T-cell (primary cell): Measurements from ENCODE around the gene MTHFS. TPM values are rescaled to one million over a fixed set of nuclear protein-coding genes. Genes with fewer than 3 reads are reported as not detected.

Experiments
- ATAC-seq, 4 experiments: fragments of 200-7000 bp in 3 of 4; fragments of 150-1000 bp in 1 of 4; cut with Tn5 transposase; replicated peaks in 1 of 4; 1 replicate in 3 of 4; 2 replicates in 1 of 4; pipeline ENCODE4 v1.10.0; 2021; ENCODE audit warnings: moderate library complexity in 3 of 4, mild to moderate bottlenecking in 2 of 4, moderate number of reproducible peaks in 1 of 4
- CTCF ChIA-PET, 2 donors: fragments of 300-600 bp; sonication (Branson Sonifier 250); formaldehyde crosslinking; loops; one replicate each; lab custom pipeline; 2022; ENCODE audit warnings: antibody characterized with exemption in 2 of 2; lab: Charles Lee
- POLR2A ChIA-PET, 2 donors: fragments of 300-600 bp; sonication (Branson Sonifier 250); formaldehyde crosslinking; loops; one replicate each; lab custom pipeline; 2022; ENCODE audit warnings: antibody characterized with exemption in 2 of 2; lab: Charles Lee
- DNase-seq, 35 experiments: peaks; one replicate each; pipeline versions ENCODE4 v3.0.0 to v3.0.0-alpha.2; 2013 to 2023
- H3K27ac ChIP-seq: one replicate; pipeline ENCODE4 v1.5.1; 2013; ENCODE audit warnings: low read length
- H3K27me3 ChIP-seq, 2 experiments: replicated peaks in 1 of 2; 1 replicate in 1 of 2; 2 replicates in 1 of 2; pipeline versions ENCODE4 v1.6.1 to v1.7.0; 2013; ENCODE audit warnings: low read length in 1 of 2, mixed read lengths in 1 of 2; ENCODE audit not compliant: control insufficient read depth in 2 of 2, insufficient read depth in 2 of 2; ENCODE audit errors: extremely low read depth in 1 of 2
- H3K36me3 ChIP-seq, 2 donors: 1 replicate in 1 of 2; 2 replicates in 1 of 2; pipeline versions ENCODE4 v1.6.1 to v1.7.0; 2013; ENCODE audit warnings: low read length in 1 of 2; ENCODE audit not compliant: control insufficient read depth in 2 of 2, insufficient read depth in 1 of 2; ENCODE audit errors: extremely low read depth in 1 of 2
- H3K4me1 ChIP-seq, 2 experiments: 1 replicate in 1 of 2; 2 replicates in 1 of 2; pipeline versions ENCODE4 v1.6.1 to v1.7.0; 2013; ENCODE audit warnings: low read length in 2 of 2, mixed read lengths in 1 of 2; ENCODE audit not compliant: insufficient read depth in 2 of 2, control insufficient read depth in 1 of 2; ENCODE audit errors: extremely low read depth in 1 of 2
- H3K4me3 ChIP-seq, 2 donors: 1 replicate in 1 of 2; 2 replicates in 1 of 2; pipeline versions ENCODE4 v1.5.1 to v1.7.0; 2013; ENCODE audit warnings: mild to moderate bottlenecking in 2 of 2, low read length in 1 of 2, moderate library complexity in 1 of 2; ENCODE audit not compliant: control insufficient read depth in 1 of 2; ENCODE audit errors: extremely low read depth in 1 of 2
- H3K9me3 ChIP-seq: 2 replicates; pipeline ENCODE4 v1.7.0; 2013
- H3K27ac Mint-ChIP-seq, 2 donors: one replicate each; pipeline ENCODE4 v1.8.0; 2020 to 2021; ENCODE audit warnings: mild to moderate bottlenecking in 2 of 2, mixed read lengths in 2 of 2
- H3K27me3 Mint-ChIP-seq, 2 donors: one replicate each; pipeline ENCODE4 v1.8.0; 2021 to 2022; ENCODE audit warnings: mixed read lengths in 2 of 2
- H3K36me3 Mint-ChIP-seq: one replicate; pipeline ENCODE4 v1.8.0; 2021; ENCODE audit warnings: mixed read lengths
- H3K4me1 Mint-ChIP-seq, 3 donors: one replicate each; pipeline ENCODE4 v1.8.0; 2020 to 2022; ENCODE audit warnings: mixed read lengths in 3 of 3, mild to moderate bottlenecking in 1 of 3
- H3K4me3 Mint-ChIP-seq, 3 donors: one replicate each; pipeline ENCODE4 v1.8.0; 2020 to 2022; ENCODE audit warnings: mild to moderate bottlenecking in 3 of 3, mixed read lengths in 3 of 3, moderate library complexity in 3 of 3
- H3K9me3 Mint-ChIP-seq, 3 donors: one replicate each; pipeline ENCODE4 v1.8.0; 2020 to 2022; ENCODE audit warnings: mixed read lengths in 3 of 3
- WGBS: methylation state at CpG from one replicate; pipeline ENCODE4 v1.1.5; 2013; ENCODE audit warnings: missing lambda C conversion rate; ENCODE audit not compliant: insufficient coverage; 5-methylcytosine and 5-hydroxymethylcytosine counted together
- total RNA-seq, 35 experiments: library from RNA in 6 of 35; stranded (reverse) in 6 of 35; fragments of 120-200 nt in 1 of 35; gene quantifications; one replicate each; pipeline versions ENCODE4 v1.2.1 to v1.2.4 and lab custom pipeline; 2013 to 2026

The MTHFS gene
- total RNA-seq, 5 donors from 2014 or later (not counting 1 experiment from before 2014, with no cell fraction given): 13.2 to 31.6 (median 27.3) TPM

- no peaks in the 10 kb centered on the region for H3K27me3 Mint-ChIP-seq
- Histone ChIP-seq H3K27me3 (no peaks in the 10 kb centered on the region), H3K4me1 (peaks cover 4 to 24% of the 10 kb centered on the region in 2 experiments), H3K36me3 (peaks cover 0 to 18% of the 10 kb centered on the region in 2 donors), H3K4me3 (peak overlapping the region; percentile 86 to 96), H3K9me3 (no peaks in the 10 kb centered on the region), H3K27ac (peak overlapping the region; percentile 91)
- H3K27ac Mint-ChIP-seq: peak overlapping the region; percentile 68 to 69
- peaks cover 21% of the 10 kb centered on the region for H3K36me3 Mint-ChIP-seq
- 92% methylated on average over 17 of the region's 24 CpGs for WGBS
- ATAC-seq (no peak), DNase-seq (peak in 1 of 35 experiments; percentile 14)
- H3K9me3 Mint-ChIP-seq: peaks cover 4 to 6% (median 5%) of the 10 kb centered on the region in 3 donors
- H3K4me1 Mint-ChIP-seq: peaks cover 16 to 25% (median 22%) of the 10 kb centered on the region in 3 donors
- POLR2A ChIA-PET: no interaction called here
- CTCF ChIA-PET: no interaction called here
- peak overlapping the region; percentile 47 to 98 (median 92) for H3K4me3 Mint-ChIP-seq
These were observed 27.6 kb upstream of the MTHFS start for GRCh38 chr15:79924379-79924778.

- CTCF ChIA-PET: interaction anchor here in 1 of 2 donors (0.6 to 2.2 kb wide), 10 partner anchors 26 to 543 kb away, joined by 3 to 11 read pairs (median 4); partner anchors contain the start of gene BCL2A1
- ATAC-seq (peak; percentile 92 to 96 (median 94)), DNase-seq (peak; percentile 92 to 100 (median 97))
- Mint-ChIP-seq H3K9me3 (peaks cover 7 to 10% (median 9%) of the 10 kb centered on the region in 3 donors), H3K4me3 (peak overlapping the region; percentile 91 to 98 (median 92)), H3K27ac (peak overlapping the region; percentile 96 to 97), H3K4me1 (peaks cover 16 to 27% (median 22%) of the 10 kb centered on the region in 3 donors), H3K27me3 (no peaks in the 10 kb centered on the region), H3K36me3 (peaks cover 27% of the 10 kb centered on the region)
- H3K4me3 ChIP-seq: peak overlapping the region; percentile 86 to 96
- H3K27ac ChIP-seq: peak overlapping the region; percentile 97
- POLR2A ChIA-PET: interaction anchor here (0.5 to 2.6 kb wide), 10 partner anchors 8 to 1372 kb away, joined by 3 to 19 read pairs (median 4); partner anchors contain the start of genes BCL2A1 (in 1 of the 2) and MTHFS (in 1 of the 2)
- peaks cover 4 to 24% of the 10 kb centered on the region in 2 experiments for H3K4me1 ChIP-seq
- WGBS: 0% methylated on average over 45 of the region's 68 CpGs
- peaks cover 0 to 21% of the 10 kb centered on the region in 2 donors for H3K36me3 ChIP-seq
- H3K27me3 ChIP-seq: no peaks in the 10 kb centered on the region
- H3K9me3 ChIP-seq: no peaks in the 10 kb centered on the region
These were observed 26.8 kb upstream of the MTHFS start for GRCh38 chr15:79923515-79924169.

- peak; percentile 44 to 50 (median 48) for ATAC-seq
- DNase-seq: peak in 34 of 35 experiments; percentile 38 to 83 (median 63)
- Mint-ChIP-seq H3K27me3 (no peaks in the 10 kb centered on the region), H3K9me3 (peaks cover 7 to 10% (median 9%) of the 10 kb centered on the region in 3 donors), H3K4me3 (peak overlapping the region; percentile 91 to 98 (median 92)), H3K4me1 (peaks cover 16 to 27% (median 22%) of the 10 kb centered on the region in 3 donors), H3K36me3 (peaks cover 29% of the 10 kb centered on the region), H3K27ac (peak overlapping the region; percentile 96 to 97)
- peaks cover 4 to 24% of the 10 kb centered on the region in 2 experiments for H3K4me1 ChIP-seq
- H3K4me3 ChIP-seq: peak overlapping the region; percentile 80 to 96
- H3K27ac ChIP-seq: peak overlapping the region; percentile 97
- H3K27me3 ChIP-seq: no peaks in the 10 kb centered on the region
- H3K36me3 ChIP-seq: peaks cover 4 to 21% of the 10 kb centered on the region in 2 donors
- under 1% methylated on average over 40 of the region's 51 CpGs for WGBS
- POLR2A ChIA-PET: interaction anchor here (0.5 to 2.6 kb wide), 14 partner anchors 8 to 1888 kb away, joined by 3 to 19 read pairs (median 4); partner anchors contain the start of genes BCL2A1 (in 1 of the 2) and MTHFS (in 1 of the 2)
- CTCF ChIA-PET: interaction anchor here (0.7 to 2.2 kb wide), 10 partner anchors 25 to 135 kb away, joined by 3 to 11 read pairs (median 4); partner anchors contain the start of gene BCL2A1 (in 1 of the 2)
- no peaks in the 10 kb centered on the region for H3K9me3 ChIP-seq
These were observed 26.3 kb upstream of the MTHFS start for GRCh38 chr15:79923079-79923514.

- Histone ChIP-seq H3K27me3 (no peaks in the 10 kb centered on the region), H3K9me3 (no peaks in the 10 kb centered on the region), H3K4me3 (peak overlapping the region; percentile 80 to 96), H3K27ac (peak overlapping the region; percentile 97), H3K4me1 (peaks cover 4 to 24% of the 10 kb centered on the region in 2 experiments), H3K36me3 (peaks cover 5 to 21% of the 10 kb centered on the region in 2 donors)
- ChIA-PET CTCF (interaction anchor here (1.2 to 2.2 kb wide), 8 partner anchors 25 to 136 kb away, joined by 3 to 9 read pairs (median 4); partner anchors contain the start of gene BCL2A1 (in 1 of the 2)), POLR2A (interaction anchor here (0.5 to 2.6 kb wide), 7 partner anchors 9 to 1887 kb away, joined by 3 to 19 read pairs (median 3); partner anchors contain the start of gene MTHFS (in 1 of the 2))
- Mint-ChIP-seq H3K4me1 (peaks cover 16 to 27% (median 22%) of the 10 kb centered on the region in 3 donors), H3K9me3 (peaks cover 9 to 15% (median 10%) of the 10 kb centered on the region in 3 donors), H3K36me3 (peaks cover 34% of the 10 kb centered on the region), H3K4me3 (peak overlapping the region; percentile 91 to 98 (median 92)), H3K27ac (peak overlapping the region; percentile 87 to 97), H3K27me3 (no peaks in the 10 kb centered on the region)
- DNase-seq (no peak), ATAC-seq (no peak)
- WGBS: 64% methylated on average over 12 of the region's 17 CpGs
These were observed 25.8 kb upstream of the MTHFS start for GRCh38 chr15:79922512-79923078.

- Mint-ChIP-seq H3K36me3 (peaks cover 44% of the 10 kb centered on the region), H3K27ac (no peak overlapping the region), H3K4me3 (no peak overlapping the region), H3K4me1 (peaks cover 16 to 27% (median 22%) of the 10 kb centered on the region in 3 donors), H3K9me3 (peaks cover 13 to 36% (median 24%) of the 10 kb centered on the region in 3 donors), H3K27me3 (no peaks in the 10 kb centered on the region)
- ChIA-PET POLR2A (no interaction called here), CTCF (no interaction called here)
- WGBS: 93% methylated on average over 3 of the region's 12 CpGs
- H3K4me3 ChIP-seq: no peak overlapping the region
- H3K4me1 ChIP-seq: peaks cover 4 to 24% of the 10 kb centered on the region in 2 experiments
- ATAC-seq (no peak), DNase-seq (no peak)
- no peak overlapping the region for H3K27ac ChIP-seq
- no peaks in the 10 kb centered on the region for H3K9me3 ChIP-seq
- no peaks in the 10 kb centered on the region for H3K27me3 ChIP-seq
- peaks cover 5 to 21% of the 10 kb centered on the region in 2 donors for H3K36me3 ChIP-seq
These were observed 23.1 kb upstream of the MTHFS start for GRCh38 chr15:79919749-79920511.
